ENCODE results near the gene PSORS1C2.

PSORS1C2 gene

DNA sequence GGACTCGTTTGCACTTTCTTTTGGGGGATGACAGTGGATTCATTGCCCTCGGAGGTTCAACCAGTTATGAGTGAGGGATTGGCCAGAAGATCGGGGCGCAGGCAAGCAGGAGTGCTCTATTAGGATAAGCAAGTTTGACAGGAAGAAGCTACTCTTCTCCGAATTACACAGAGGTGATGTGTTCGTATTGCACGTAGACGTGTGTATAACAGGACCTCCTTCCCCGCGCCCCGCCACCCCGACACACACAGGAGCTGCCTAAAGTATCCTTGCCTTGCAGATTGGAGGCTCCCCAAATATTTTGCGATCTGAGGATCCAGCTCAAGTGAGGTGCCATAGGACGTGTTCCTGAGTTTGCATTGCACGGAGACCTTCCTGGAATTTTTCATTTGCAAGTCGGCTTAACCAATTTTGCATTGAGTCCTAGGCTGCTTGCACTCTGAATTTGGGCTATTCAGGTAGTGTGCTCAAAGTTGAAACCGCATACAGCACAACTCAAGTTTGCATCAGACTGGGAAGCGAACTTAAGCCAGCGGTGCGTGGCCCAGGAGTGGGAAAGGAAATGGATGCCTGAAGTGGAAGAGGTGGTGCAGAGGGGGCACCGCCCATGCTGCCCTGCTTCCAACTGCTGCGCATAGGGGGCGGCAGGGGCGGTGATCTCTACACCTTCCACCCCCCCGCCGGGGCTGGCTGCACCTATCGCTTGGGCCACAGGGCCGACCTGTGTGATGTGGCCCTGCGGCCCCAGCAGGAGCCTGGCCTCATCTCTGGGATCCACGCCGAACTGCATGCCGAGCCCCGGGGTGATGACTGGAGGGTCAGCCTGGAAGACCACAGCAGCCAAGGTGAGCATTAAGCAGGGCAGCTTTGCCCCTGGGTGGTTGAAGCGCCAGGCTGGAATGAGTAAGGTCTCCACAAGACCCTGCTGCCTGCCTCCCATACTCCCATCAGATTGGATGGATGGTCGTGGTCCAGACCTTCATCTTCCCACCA lies 20.3 kb upstream of the PSORS1C2 start:
- Histone ChIP-seq H3K4me2 (peak overlapping the region; percentile 91 to 99 (median 95)), H4K20me1 (peaks cover 0 to 14% (median 0%) of the 10 kb centered on the region in 11 experiments; a peak in 3 of 22 replicates), H3K4me1 (peaks cover 23 to 46% (median 36%) of the 10 kb centered on the region in 10 experiments), H3K27me3 (no peaks in the 10 kb centered on the region), H3K4me3 (peak overlapping the region; percentile 70 to 92 (median 86)), H3K36me3 (peaks cover 16 to 65% (median 45%) of the 10 kb centered on the region in 11 experiments; a peak in 21 of 22 replicates), H3K9ac (peak overlapping the region; percentile 58 to 87 (median 81)), H3K27ac (peak overlapping the region in 9 of 11 experiments; percentile 49 to 78 (median 68); a peak in 17 of 22 replicates), H3K9me3 (replicated peaks in 1 of 11) (no peaks in the 10 kb centered on the region)
- TF ChIP-seq Cebpa-rat (IDR thresholded peaks at IDR 0.05) = no peak

DNA sequence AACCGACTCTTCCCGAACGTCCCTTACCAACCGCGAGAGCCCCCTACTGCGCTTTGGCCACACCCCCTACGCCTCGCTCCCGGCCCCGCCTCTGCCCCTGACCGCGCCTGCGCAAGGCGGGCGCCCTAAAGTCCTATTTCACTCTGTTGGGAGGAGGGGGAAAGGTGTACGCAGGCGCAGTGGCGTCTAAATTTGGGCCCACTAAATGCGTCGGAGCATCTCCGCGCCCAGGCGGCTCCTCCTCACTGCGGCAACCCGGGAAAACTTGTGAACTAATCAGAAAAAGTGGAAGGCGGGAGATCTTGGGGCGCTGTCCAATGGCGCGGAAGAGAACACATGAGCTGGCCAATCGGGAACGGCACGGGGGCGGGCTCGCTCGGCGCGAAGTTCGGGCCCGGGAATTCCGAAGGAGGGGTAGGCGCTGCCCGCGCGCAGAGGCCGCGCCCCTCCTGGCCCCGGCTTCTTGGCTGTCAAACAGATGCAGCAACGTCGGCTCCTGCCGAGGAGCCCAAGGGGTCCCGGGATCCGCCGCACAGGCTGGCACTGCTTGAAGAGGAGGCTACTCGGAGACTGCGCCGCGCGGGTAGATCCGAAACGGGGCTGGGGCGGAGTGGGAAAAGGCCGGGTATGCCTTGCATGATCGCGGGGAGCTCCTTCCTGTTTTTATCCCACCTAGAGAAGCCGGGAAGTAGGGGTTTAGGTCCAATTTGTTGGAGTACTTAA lies 19.4 kb upstream of the PSORS1C2 start, which contains the start of gene TCF19:
Gene TCF19 (plus strand): TSS at position 450 of the 723 bp plus-strand sequence. CDS start 881 bp downstream, outside the sequence.
- Histone ChIP-seq H3K4me1 (peaks cover 23 to 46% (median 36%) of the 10 kb centered on the region in 10 experiments), H3K27me3 (no peaks in the 10 kb centered on the region), H3K4me2 (peak within 1 kb of the TSS; percentile 92 to 99 (median 95)), H3K27ac (peak within 1 kb of the TSS; percentile 38 to 82 (median 71); a peak in 19 of 22 replicates), H4K20me1 (peaks cover 0 to 14% (median 0%) of the 10 kb centered on the region in 11 experiments; a peak in 3 of 22 replicates), H3K9ac (peak within 1 kb of the TSS; percentile 77 to 87 (median 83)), H3K4me3 (peak within 1 kb of the TSS; percentile 70 to 92 (median 86)), H3K36me3 (peaks cover 18 to 61% (median 44%) of the 10 kb centered on the region in 11 experiments; a peak in 21 of 22 replicates), H3K9me3 (replicated peaks in 1 of 11) (no peaks in the 10 kb centered on the region)
- TF ChIP-seq Cebpa-rat (IDR thresholded peaks at IDR 0.05) = no peak

DNA sequence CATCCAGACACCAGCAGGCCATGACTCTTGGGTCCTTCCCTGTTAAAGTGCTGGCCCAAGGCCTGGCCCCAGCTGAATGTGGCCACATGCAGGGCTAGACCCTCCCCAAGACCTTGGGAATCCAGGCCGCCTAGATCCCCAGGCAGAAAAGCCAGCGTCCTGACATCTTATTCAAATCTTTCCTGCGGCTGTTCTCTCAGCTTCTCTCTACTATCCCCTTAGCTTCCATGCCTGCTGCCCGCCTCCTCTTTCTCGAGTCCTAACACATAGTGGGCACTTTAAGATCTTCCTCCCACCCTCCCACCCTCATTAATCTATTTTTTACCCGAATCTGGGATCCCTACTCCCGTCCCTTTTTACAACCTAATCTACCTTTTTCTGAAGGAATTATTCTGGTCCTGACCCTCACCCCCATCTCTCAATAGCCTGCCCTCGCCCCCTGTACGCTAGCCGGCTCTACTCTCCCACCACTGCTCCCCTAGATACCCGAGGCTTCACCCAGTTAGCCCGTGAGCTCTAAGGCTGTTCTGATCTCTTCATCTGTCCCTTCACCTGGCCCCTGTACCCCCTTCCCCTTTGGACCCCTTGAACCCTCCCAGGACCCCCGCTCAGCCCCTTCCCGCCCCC lies 18.8 kb upstream of the PSORS1C2 start, which contains the start of gene CCHCR1:
Gene CCHCR1 (minus strand): TSS at position 290 of the 627 bp plus-strand sequence. CDS start 202 bp downstream, at position 88.
- H4K20me1 ChIP-seq = peaks cover 0 to 13% (median 0%) of the 10 kb centered on the region in 11 experiments; a peak in 3 of 22 replicates
- H3K27ac ChIP-seq = peak within 1 kb of the TSS; percentile 38 to 82 (median 71); a peak in 19 of 22 replicates
- H3K4me2 ChIP-seq = peak within 1 kb of the TSS; percentile 92 to 99 (median 95)
- H3K4me1 ChIP-seq = peaks cover 23 to 45% (median 36%) of the 10 kb centered on the region in 10 experiments
- H3K9me3 ChIP-seq (replicated peaks in 1 of 11) = no peaks in the 10 kb centered on the region
- TF ChIP-seq Cebpa-rat (IDR thresholded peaks at IDR 0.05) = no peak
- H3K36me3 ChIP-seq = peaks cover 18 to 59% (median 37%) of the 10 kb centered on the region in 11 experiments; a peak in 21 of 22 replicates
- H3K9ac ChIP-seq = peak within 1 kb of the TSS; percentile 77 to 87 (median 83)
- peak within 1 kb of the TSS; percentile 70 to 92 (median 86) for H3K4me3 ChIP-seq
- H3K27me3 ChIP-seq = no peaks in the 10 kb centered on the region

DNA sequence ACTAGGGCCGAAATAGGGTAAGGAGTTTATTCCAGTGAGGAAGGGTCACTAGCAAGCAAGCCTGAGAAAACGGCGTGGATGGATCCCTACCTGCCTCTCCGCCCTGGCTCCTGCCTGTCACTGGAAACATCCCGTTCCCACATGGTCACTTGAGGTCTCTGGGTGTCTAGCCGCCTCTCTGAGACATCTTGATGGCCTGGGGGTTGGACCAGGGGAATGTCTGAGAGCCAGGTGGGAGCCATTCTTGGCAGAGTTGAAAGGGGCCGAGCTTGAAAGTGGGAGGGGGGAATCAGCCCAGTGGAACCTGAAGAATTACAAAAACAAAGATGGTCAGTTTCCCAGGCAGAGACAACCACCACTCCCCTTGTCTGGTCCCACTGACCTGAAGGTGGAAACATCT lies 17.8 kb upstream of the PSORS1C2 start:
- no peak overlapping the region; a peak in 1 of 20 replicates for H3K4me3 ChIP-seq
- H3K9me3 ChIP-seq (replicated peaks in 1 of 11) = no peaks in the 10 kb centered on the region
- H3K27ac ChIP-seq = no peak overlapping the region
- no peaks in the 10 kb centered on the region for H3K27me3 ChIP-seq
- H4K20me1 ChIP-seq = peaks cover 0 to 5% (median 0%) of the 10 kb centered on the region in 11 experiments; a peak in 1 of 22 replicates
- peak overlapping the region in 1 of 11 experiments; percentile 85; a peak in 4 of 22 replicates for H3K9ac ChIP-seq
- H3K4me2 ChIP-seq = peak overlapping the region; percentile 75 to 97 (median 87); a peak in 19 of 22 replicates
- H3K36me3 ChIP-seq = peaks cover 18 to 50% (median 28%) of the 10 kb centered on the region in 11 experiments; a peak in 21 of 22 replicates
- no peak for TF ChIP-seq Cebpa-rat (IDR thresholded peaks at IDR 0.05)
- H3K4me1 ChIP-seq = peaks cover 23 to 49% (median 36%) of the 10 kb centered on the region in 10 experiments

DNA sequence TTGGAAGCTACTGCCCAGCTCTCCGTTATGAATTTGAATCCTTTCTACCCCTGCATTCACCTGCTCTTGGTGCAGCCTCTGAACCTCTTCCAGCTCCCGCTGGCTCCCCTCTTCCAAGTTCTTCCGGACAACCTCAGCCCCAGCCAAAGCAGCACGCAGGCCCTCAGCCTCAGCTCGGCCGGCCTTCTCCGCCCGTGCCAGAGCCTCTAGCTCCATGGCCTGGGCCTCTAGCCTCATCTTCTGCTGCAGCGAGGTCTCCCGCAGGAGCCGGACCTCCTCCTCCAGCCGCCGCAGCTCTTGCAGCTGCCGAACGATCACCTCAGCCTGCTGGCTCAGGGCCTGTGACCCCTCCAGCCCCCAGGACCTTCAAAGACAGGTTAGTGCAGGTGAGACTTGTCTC lies 15.6 kb upstream of the PSORS1C2 start:
- Histone ChIP-seq H3K4me2 (no peak overlapping the region), H3K27ac (no peak overlapping the region), H3K4me3 (no peak overlapping the region), H3K27me3 (no peaks in the 10 kb centered on the region), H3K9ac (0 out of 22 replicates have a peak overlapping the region, but pooled peaks of 1 of the 11 experiments have one; percentile 31), H3K9me3 (replicated peaks in 1 of 11) (no peaks in the 10 kb centered on the region), H4K20me1 (peaks cover 0 to 1% (median 0%) of the 10 kb centered on the region in 11 experiments; a peak in 2 of 22 replicates), H3K36me3 (peaks cover 28 to 60% (median 43%) of the 10 kb centered on the region in 11 experiments; a peak in 21 of 22 replicates), H3K4me1 (peaks cover 14 to 30% (median 17%) of the 10 kb centered on the region in 10 experiments)
- TF ChIP-seq Cebpa-rat (IDR thresholded peaks at IDR 0.05) = no peak

DNA sequence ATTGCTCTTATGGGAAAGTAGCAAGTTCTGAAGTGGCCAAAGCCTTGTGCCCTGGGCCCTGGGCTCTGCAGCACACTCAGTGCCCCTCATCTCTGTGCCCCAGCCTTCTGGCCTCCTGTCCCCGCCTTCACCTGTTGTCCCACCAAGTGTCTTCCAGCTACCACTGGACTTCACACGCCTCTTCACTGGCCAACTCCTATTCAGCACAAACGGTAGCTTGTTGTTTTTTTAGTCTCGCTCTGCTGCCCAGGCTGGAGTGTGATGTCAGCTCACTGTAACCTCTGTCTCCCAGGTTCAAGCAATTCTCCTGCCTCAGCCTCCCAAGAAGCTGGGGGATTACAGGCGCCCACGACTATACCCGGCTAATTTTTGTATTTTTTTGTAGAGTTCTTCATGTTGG lies 13.9 kb upstream of the PSORS1C2 start:
- Histone ChIP-seq H3K36me3 (peaks cover 31 to 70% (median 45%) of the 10 kb centered on the region in 11 experiments; a peak in 21 of 22 replicates), H3K9me3 (replicated peaks in 1 of 11) (no peaks in the 10 kb centered on the region)
- no peak for TF ChIP-seq Cebpa-rat (IDR thresholded peaks at IDR 0.05)

DNA sequence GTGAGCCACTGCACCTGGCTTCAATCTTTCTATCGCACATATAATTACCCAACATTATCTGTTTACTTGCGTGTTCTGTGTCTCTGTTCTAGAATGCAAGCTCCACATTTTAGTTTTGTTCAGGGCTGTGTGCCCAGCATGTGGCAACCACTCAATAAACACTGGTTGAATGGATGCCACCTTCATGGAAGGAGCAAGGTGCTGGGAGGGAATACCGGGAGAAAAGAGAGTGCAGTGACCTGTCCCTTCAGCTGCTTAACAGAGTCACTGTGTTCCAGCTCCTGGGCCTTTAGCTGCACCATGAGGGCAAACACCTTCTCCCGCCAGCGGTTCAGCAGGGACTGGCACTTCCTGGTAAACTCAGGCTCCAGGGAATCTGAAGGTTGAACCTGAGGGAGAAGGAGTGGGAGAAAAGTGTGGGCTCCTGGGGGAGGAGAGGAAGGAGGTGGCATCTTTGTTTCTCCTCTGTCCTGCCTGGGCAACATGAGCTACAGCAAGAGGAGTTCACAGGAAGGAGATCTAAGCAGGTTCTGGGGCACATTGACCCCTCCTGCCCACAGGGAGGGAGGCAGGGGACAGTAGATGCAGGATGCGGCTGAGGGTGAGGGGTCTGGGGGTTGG lies 11.1 kb upstream of the PSORS1C2 start:
- no peaks in the 10 kb centered on the region for H3K27me3 ChIP-seq
- no peaks in the 10 kb centered on the region for H3K9me3 ChIP-seq (replicated peaks in 1 of 11)
- no peak overlapping the region for H3K9ac ChIP-seq
- H4K20me1 ChIP-seq = peaks cover 0 to 2% (median 0%) of the 10 kb centered on the region in 11 experiments; a peak in 2 of 22 replicates
- no peak for TF ChIP-seq Cebpa-rat (IDR thresholded peaks at IDR 0.05)
- H3K36me3 ChIP-seq = peaks cover 25 to 74% (median 46%) of the 10 kb centered on the region in 11 experiments; a peak in 21 of 22 replicates
- H3K27ac ChIP-seq = no peak overlapping the region
- peaks cover 0 to 9% (median 0%) of the 10 kb centered on the region in 10 experiments; a peak in 3 of 20 replicates for H3K4me1 ChIP-seq
- no peak overlapping the region for H3K4me2 ChIP-seq
- H3K4me3 ChIP-seq = no peak overlapping the region

More for the DNA sequence above, 13.9 kb upstream of the PSORS1C2 start:
- H3K27me3 ChIP-seq = no peaks in the 10 kb centered on the region
- no peak overlapping the region for H3K27ac ChIP-seq
- 0 out of 22 replicates have a peak overlapping the region, but pooled peaks of 1 of the 11 experiments have one; percentile 18 for H3K9ac ChIP-seq
- no peaks in the 10 kb centered on the region; a peak in 2 of 22 replicates for H4K20me1 ChIP-seq
- no peak overlapping the region for H3K4me2 ChIP-seq
- H3K4me3 ChIP-seq = no peak overlapping the region
- peaks cover 8 to 23% (median 11%) of the 10 kb centered on the region in 10 experiments; a peak in 19 of 20 replicates for H3K4me1 ChIP-seq
